Measurements from ENCODE around the gene THRAP3. TPM values are rescaled to one million over a fixed set of nuclear protein-coding genes. Genes with fewer than 3 reads are reported as not detected.

THRAP3 gene
- total RNA-seq, 4 donors from 2014 or later, result 25.8 to 73.7 (median 59.9) TPM

- 61% methylated on average over 6 of the region's 6 CpGs; no CpG with 5 or more reads in 1 of the 2 donors for WGBS, 2 donors (ENCODE audit: low coverage in 1 of 2)
- Histone ChIP-seq H3K27me3 (no peaks in the 10 kb centered on the region), H3K4me3 (no peak overlapping the region), H3K9me3 (no peaks in the 10 kb centered on the region), H3K27ac (peak overlapping the region; percentile 36 to 53 (median 39)), H3K36me3 (no peaks in the 10 kb centered on the region), H3K4me1 (peaks cover 2 to 31% (median 7%) of the 10 kb centered on the region in 4 donors)
- no peak for DNase-seq
- no peak for TF ChIP-seq EP300 (IDR thresholded peaks at IDR 0.05; ENCODE audit: low read depth)
- no peak for TF ChIP-seq POLR2A (IDR thresholded peaks at IDR 0.05)
- TF ChIP-seq POLR2AphosphoS5 (IDR thresholded peaks at IDR 0.05), result no peak
- intact Hi-C loops (cut with DNase I; ENCODE audit: low total_unique reads) (no loop called here), in situ Hi-C loops (cut with MboI; ENCODE audit: low pct_ligation_motif_present in 1 of 4, low pct_unique_long_range_greater_than_20kb in 1 of 4, low sequenced_read_pairs in 3 of 4) (no loop called here)
These were observed 19.8 kb upstream of the THRAP3 start for GRCh38 chr1:36204347-36204909.

GRCh38 chr1:36206323-36206858, 17.9 kb upstream of the THRAP3 start:
- no peaks in the 10 kb centered on the region for H3K27me3 ChIP-seq
- no peak overlapping the region for H3K4me3 ChIP-seq
- intact Hi-C loops (cut with DNase I; ENCODE audit: low total_unique reads) (no loop called here), in situ Hi-C loops (cut with MboI; ENCODE audit: low pct_ligation_motif_present in 1 of 4, low pct_unique_long_range_greater_than_20kb in 1 of 4, low sequenced_read_pairs in 3 of 4) (no loop called here)
- 88 to 94% methylated on average over 1 to 3 of the region's 3 CpGs for WGBS, 2 donors (ENCODE audit: low coverage in 1 of 2)
- no peaks in the 10 kb centered on the region for H3K36me3 ChIP-seq
- H3K4me1 ChIP-seq, result peaks cover 2 to 24% (median 5%) of the 10 kb centered on the region in 4 donors
- DNase-seq, result no peak
- no peak overlapping the region for H3K27ac ChIP-seq
- TF ChIP-seq CTCF (IDR thresholded peaks at IDR 0.05), result no peak
- TF ChIP-seq POLR2A (IDR thresholded peaks at IDR 0.05), result no peak
- no peak for TF ChIP-seq EP300 (IDR thresholded peaks at IDR 0.05; ENCODE audit: low read depth)
- TF ChIP-seq POLR2AphosphoS5 (IDR thresholded peaks at IDR 0.05), result no peak
- no peaks in the 10 kb centered on the region for H3K9me3 ChIP-seq

GRCh38 chr1:36207339-36207738, 16.9 kb upstream of the THRAP3 start:
- no peak for TF ChIP-seq POLR2AphosphoS5 (IDR thresholded peaks at IDR 0.05)
- TF ChIP-seq CTCF (IDR thresholded peaks at IDR 0.05), result no peak
- no peak for TF ChIP-seq POLR2A (IDR thresholded peaks at IDR 0.05)
- no peak for TF ChIP-seq EP300 (IDR thresholded peaks at IDR 0.05; ENCODE audit: low read depth)
- intact Hi-C loops (cut with DNase I; ENCODE audit: low total_unique reads) (no loop called here), in situ Hi-C loops (cut with MboI; ENCODE audit: low pct_ligation_motif_present in 1 of 4, low pct_unique_long_range_greater_than_20kb in 1 of 4, low sequenced_read_pairs in 3 of 4) (no loop called here)
- DNase-seq, result peak; percentile 29
- no peaks in the 10 kb centered on the region for H3K36me3 ChIP-seq
- no peak overlapping the region for H3K4me3 ChIP-seq
- H3K27me3 ChIP-seq, result no peaks in the 10 kb centered on the region
- WGBS, 2 donors (ENCODE audit: low coverage in 1 of 2), result 16% methylated on average over 6 of the region's 6 CpGs; no CpG with 5 or more reads in 1 of the 2 donors
- peaks cover 2 to 24% (median 5%) of the 10 kb centered on the region in 4 donors for H3K4me1 ChIP-seq
- no peak overlapping the region for H3K27ac ChIP-seq
- no peaks in the 10 kb centered on the region for H3K9me3 ChIP-seq

GRCh38 chr1:36208978-36209703, 15.1 kb upstream of the THRAP3 start:
- DNase-seq, result no peak
- no peak overlapping the region for H3K27ac ChIP-seq
- no peak overlapping the region for H3K4me3 ChIP-seq
- no peaks in the 10 kb centered on the region for H3K9me3 ChIP-seq
- TF ChIP-seq POLR2A (IDR thresholded peaks at IDR 0.05), result no peak
- whole genome bisulfite sequencing, 2 donors (ENCODE audit: low coverage in 1 of 2), result 81% methylated on average over 6 of the region's 6 CpGs; no CpG with 5 or more reads in 1 of the 2 donors
- no peaks in the 10 kb centered on the region for H3K27me3 ChIP-seq
- no peaks in the 10 kb centered on the region for H3K36me3 ChIP-seq
- peaks cover 2 to 14% (median 4%) of the 10 kb centered on the region in 4 donors for H3K4me1 ChIP-seq
- intact Hi-C loops (cut with DNase I; ENCODE audit: low total_unique reads) (no loop called here), in situ Hi-C loops (cut with MboI; ENCODE audit: low pct_ligation_motif_present in 1 of 4, low pct_unique_long_range_greater_than_20kb in 1 of 4, low sequenced_read_pairs in 3 of 4) (no loop called here)

GRCh38 chr1:36211307-36211706, 12.9 kb upstream of the THRAP3 start:
- Histone ChIP-seq H3K27ac (no peak overlapping the region), H3K4me1 (peaks cover 0 to 9% (median 0%) of the 10 kb centered on the region in 4 donors), H3K36me3 (no peaks in the 10 kb centered on the region), H3K4me3 (no peak overlapping the region), H3K9me3 (no peaks in the 10 kb centered on the region), H3K27me3 (no peaks in the 10 kb centered on the region)
- in situ Hi-C loops (cut with MboI; ENCODE audit: low pct_ligation_motif_present in 1 of 4, low pct_unique_long_range_greater_than_20kb in 1 of 4, low sequenced_read_pairs in 3 of 4) (no loop called here), intact Hi-C loops (cut with DNase I; ENCODE audit: low total_unique reads) (no loop called here)
- 91 to 95% methylated on average over 2 to 3 of the region's 3 CpGs for WGBS, 2 donors (ENCODE audit: low coverage in 1 of 2)
- TF ChIP-seq CTCF (IDR thresholded peaks at IDR 0.05), result no peak
- no peak for TF ChIP-seq POLR2AphosphoS5 (IDR thresholded peaks at IDR 0.05)
- no peak for TF ChIP-seq POLR2A (IDR thresholded peaks at IDR 0.05)
- no peak for TF ChIP-seq EP300 (IDR thresholded peaks at IDR 0.05; ENCODE audit: low read depth)
- no peak for DNase-seq
